GM12891 (cell line): ENCODE results near the gene NLK.
A peak's percentile ranks its signal among the peaks of the same experiment; 100 is the strongest.

Source experiments
- DNase-seq: peaks from one replicate; pipeline ENCODE4 v3.0.0; 2011; ENCODE audit warnings: low spot score; ENCODE audit not compliant: insufficient read length
- FAIRE-seq: peaks from 2 replicates; lab custom pipeline; 2011; peaks lifted over from hg19 to GRCh38; lab: Jason Lieb, UNC
- PAX5 ChIP-seq: IDR thresholded peaks from 2 replicates; pipeline ENCODE4 v1.6.1; 2011; ENCODE audit warnings: low read length, moderate library complexity, mild to moderate bottlenecking; ENCODE audit not compliant: insufficient read depth, severe bottlenecking
- POLR2A ChIP-seq: IDR thresholded peaks from 2 replicates; pipeline ENCODE4 v1.6.1; 2011; ENCODE audit warnings: low read depth, low read length, control low read depth
- POLR2AphosphoS5 ChIP-seq: IDR thresholded peaks from 2 replicates; pipeline ENCODE4 v1.6.1; 2011; ENCODE audit warnings: low read depth, low read length, control low read depth
- POU2F2 ChIP-seq: IDR thresholded peaks from 2 replicates; pipeline ENCODE4 v1.6.1; 2011; ENCODE audit warnings: low read depth, mild to moderate bottlenecking, control low read depth, low read length, moderate library complexity
- SPI1 ChIP-seq: IDR thresholded peaks from 2 replicates; pipeline ENCODE4 v1.6.1; 2011; ENCODE audit warnings: low read depth, low read length, control low read depth
- TAF1 ChIP-seq: IDR thresholded peaks from 2 replicates; pipeline ENCODE4 v1.6.1; 2011; ENCODE audit warnings: low read depth, low read length, control low read depth

NLK gene

GRCh38 chr17:28120766-28121165 is 78.3 kb downstream of the NLK start:
- FAIRE-seq (no peak), DNase-seq (no peak)
- no peak for TF ChIP-seq POLR2AphosphoS5

- TF ChIP-seq POLR2A (no peak), PAX5 (no peak), TAF1 (no peak), SPI1 (no peak), POU2F2 (no peak), POLR2AphosphoS5 (no peak)
- FAIRE-seq, result no peak
- no peak for DNase-seq
These were observed 82.5 kb downstream of the NLK start for GRCh38 chr17:28124962-28125361.

GRCh38 chr17:28125526-28126378 is 83.3 kb downstream of the NLK start:
- DNase-seq (no peak), FAIRE-seq (no peak)
- TF ChIP-seq PAX5 (no peak), POU2F2 (no peak), POLR2A (no peak), POLR2AphosphoS5 (no peak), SPI1 (no peak), TAF1 (no peak)

GRCh38 chr17:28127196-28127595 is 84.7 kb downstream of the NLK start:
- TF ChIP-seq PAX5, result no peak
- TF ChIP-seq POLR2A, result no peak
- TF ChIP-seq POLR2AphosphoS5, result no peak
- TF ChIP-seq TAF1, result no peak
- no peak for TF ChIP-seq SPI1
- TF ChIP-seq POU2F2, result no peak
- DNase-seq (no peak), FAIRE-seq (no peak)

- no peak for TF ChIP-seq POLR2A
- TF ChIP-seq PAX5, result no peak
- no peak for TF ChIP-seq SPI1
- no peak for TF ChIP-seq TAF1
- no peak for TF ChIP-seq POU2F2
- no peak for TF ChIP-seq POLR2AphosphoS5
- DNase-seq (no peak), FAIRE-seq (no peak)
These were observed 86.3 kb downstream of the NLK start for GRCh38 chr17:28128779-28129178.

- no peak for DNase-seq
- FAIRE-seq, result no peak
- no peak for TF ChIP-seq POLR2A
These were observed 88.0 kb downstream of the NLK start for GRCh38 chr17:28130472-28130871.

GRCh38 chr17:28131599-28131998 is 89.1 kb downstream of the NLK start:
- no peak for DNase-seq
- TF ChIP-seq TAF1 (no peak), POU2F2 (no peak), POLR2AphosphoS5 (no peak), PAX5 (no peak), SPI1 (no peak), POLR2A (no peak)
- FAIRE-seq, result no peak

GRCh38 chr17:28133562-28133970 is 91.1 kb downstream of the NLK start:
- FAIRE-seq (no peak), DNase-seq (no peak)
- TF ChIP-seq TAF1, result no peak

- FAIRE-seq (no peak), DNase-seq (no peak)
- TF ChIP-seq POU2F2, result no peak
- TF ChIP-seq POLR2A, result no peak
- no peak for TF ChIP-seq PAX5
These were observed 94.4 kb downstream of the NLK start for GRCh38 chr17:28136923-28137322.

GRCh38 chr17:28139822-28140221 is 97.3 kb downstream of the NLK start:
- TF ChIP-seq POU2F2, result no peak
- TF ChIP-seq SPI1, result no peak
- TF ChIP-seq POLR2A, result no peak
- no peak for TF ChIP-seq POLR2AphosphoS5
- no peak for TF ChIP-seq PAX5
- DNase-seq, result no peak
- peak; percentile 54 for FAIRE-seq

- no peak for TF ChIP-seq POLR2AphosphoS5
- TF ChIP-seq TAF1, result no peak
- no peak for TF ChIP-seq SPI1
- no peak for TF ChIP-seq POU2F2
- DNase-seq, result no peak
- no peak for FAIRE-seq
These were observed 98.8 kb downstream of the NLK start for GRCh38 chr17:28141313-28141712.

- no peak for FAIRE-seq
- DNase-seq, result no peak
- TF ChIP-seq PAX5 (no peak), POLR2AphosphoS5 (no peak), TAF1 (no peak), POLR2A (no peak), SPI1 (no peak), POU2F2 (no peak)
These were observed 99.3 kb downstream of the NLK start for GRCh38 chr17:28141773-28142172.
